HG02884 (cell line): Measurements from ENCODE around the gene USP20.

Experiments
- ATAC-seq: cut with Tn5 transposase; IDR thresholded peaks from one replicate; pipeline ENCODE4 v1.9.1; 2021; ENCODE audit warnings: mild to moderate bottlenecking, moderate library complexity; ENCODE audit not compliant: unreplicated experiment

Gene USP20

DNA sequence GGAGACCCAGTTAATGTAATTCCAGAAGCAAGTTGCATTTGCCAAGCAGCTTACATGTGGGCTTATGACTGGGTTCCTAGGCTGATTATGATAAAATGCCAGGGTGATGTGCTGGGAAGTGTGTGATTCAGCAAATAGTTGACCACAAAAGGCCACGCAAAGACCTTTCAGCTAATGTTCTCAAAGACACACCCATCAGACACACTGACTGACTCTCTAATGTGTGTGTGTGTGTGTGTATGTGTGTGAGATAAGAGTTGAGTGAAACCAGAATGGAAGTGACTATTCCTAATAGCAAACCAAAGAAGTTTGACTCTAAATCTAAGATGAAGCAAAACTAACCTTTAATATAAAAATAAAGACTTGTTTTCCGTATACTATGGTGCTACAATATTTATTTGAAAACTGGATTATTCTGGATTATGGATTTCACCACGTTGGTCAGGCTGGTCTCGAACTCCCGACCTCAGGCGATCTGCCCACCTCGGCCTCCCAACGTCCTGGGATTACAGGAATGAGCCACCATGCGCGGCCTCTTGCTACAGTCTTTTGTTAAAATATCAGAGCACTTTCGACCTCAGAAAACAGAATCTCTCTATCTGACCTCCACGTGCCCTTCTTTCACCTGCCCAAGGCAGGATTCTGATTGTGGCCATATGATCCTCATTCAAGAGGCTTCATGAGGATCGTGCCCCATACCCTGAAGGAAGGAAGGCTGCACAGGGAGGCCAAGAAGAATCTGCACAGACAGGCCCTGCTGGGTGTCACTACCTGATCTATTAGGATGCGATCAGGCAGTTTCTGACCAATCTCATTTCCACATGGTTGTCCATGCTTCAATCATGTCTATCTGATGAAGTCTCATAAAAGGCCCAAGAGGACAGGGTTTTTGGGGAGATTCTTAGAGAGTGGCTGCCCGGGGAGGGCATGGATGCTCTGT is 75.6 kb downstream of the USP20 start:
- no peak for ATAC-seq

DNA sequence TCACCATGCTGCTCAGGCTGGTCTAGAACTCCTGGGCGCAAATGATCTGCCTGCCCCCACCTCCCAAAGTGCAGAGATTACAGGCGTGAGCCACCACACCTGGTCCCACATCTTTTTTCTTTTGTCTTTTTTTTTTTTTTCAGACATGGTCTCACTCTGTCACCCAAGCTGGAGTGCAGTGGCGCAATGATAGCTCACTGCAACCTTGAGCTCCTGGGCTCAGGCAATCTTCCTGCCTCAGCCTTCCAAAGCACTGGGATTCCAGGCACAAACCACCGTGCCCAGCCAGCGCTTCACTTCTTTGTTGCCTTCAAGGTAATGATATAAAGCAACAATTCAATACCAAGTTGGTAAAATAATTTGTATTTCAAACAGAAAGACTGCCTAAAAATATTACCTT is 78.8 kb downstream of the USP20 start:
- ATAC-seq: no peak

DNA sequence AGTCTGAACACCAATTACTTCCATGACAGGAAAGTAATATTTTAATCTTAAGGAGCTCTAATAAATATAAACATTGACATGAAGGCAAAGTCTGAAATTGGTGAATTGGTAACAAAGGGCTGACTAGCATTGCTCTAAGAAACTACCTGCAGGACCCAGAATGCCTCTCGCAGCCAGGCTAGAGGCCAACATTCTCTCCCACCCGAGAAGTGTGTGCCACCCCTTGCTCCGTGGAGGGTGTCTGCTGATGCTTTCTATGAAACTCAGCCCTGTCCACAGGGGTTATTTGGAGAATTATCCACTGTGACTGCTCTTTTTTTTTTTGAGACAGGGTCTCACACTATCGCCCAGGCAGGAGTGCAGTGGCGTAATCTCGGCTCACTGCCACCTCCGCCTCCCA is 81.4 kb downstream of the USP20 start:
- ATAC-seq: no peak

DNA sequence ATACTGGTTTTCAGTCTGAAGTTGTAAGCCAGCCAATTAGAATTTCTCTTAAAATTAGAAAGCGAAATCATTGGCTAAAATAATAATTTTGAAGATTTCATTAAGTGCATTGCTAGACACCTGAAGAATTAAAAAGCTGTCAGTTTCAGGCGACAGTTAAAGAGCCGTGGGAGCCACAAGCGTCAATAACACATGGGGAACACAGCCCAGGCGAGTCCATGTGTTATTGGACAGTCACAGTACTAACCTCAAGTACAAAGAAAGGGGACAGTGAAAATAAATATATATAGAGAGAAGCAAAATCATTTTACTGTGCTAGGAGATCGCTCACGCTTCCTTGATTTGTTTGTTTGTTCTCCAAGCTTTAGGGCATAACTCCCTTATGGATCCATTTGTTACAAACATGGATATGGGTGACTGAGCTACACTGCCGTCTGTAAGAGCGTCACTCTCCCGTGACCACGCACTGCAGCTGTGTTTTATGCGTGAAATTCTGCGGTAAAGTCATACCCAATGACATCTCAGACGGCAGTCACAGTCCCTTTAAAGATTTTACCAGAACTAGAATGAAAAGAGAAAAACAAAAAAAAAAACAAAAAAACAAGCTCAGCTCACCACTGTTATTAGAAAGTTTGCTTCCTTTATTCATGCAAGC is 83.2 kb downstream of the USP20 start:
- no peak for ATAC-seq

DNA sequence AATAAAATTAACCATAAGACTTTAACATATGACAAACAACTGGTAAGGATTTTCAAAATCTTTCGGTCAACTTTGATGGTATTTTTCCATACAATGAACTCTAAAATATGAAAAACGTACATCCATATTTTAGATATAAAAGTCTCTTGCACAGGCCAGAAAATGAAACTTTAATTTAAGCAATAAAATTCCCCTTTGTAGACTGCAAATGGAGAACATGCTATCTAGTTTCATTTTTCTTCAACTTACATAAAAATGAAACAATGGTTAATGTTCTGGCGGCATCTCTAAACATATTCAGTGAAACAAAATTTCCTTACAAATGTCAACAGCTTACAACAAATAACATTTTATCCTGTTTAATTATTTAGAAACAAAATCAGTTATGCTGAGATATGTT is 84.0 kb downstream of the USP20 start:
- no peak for ATAC-seq

DNA sequence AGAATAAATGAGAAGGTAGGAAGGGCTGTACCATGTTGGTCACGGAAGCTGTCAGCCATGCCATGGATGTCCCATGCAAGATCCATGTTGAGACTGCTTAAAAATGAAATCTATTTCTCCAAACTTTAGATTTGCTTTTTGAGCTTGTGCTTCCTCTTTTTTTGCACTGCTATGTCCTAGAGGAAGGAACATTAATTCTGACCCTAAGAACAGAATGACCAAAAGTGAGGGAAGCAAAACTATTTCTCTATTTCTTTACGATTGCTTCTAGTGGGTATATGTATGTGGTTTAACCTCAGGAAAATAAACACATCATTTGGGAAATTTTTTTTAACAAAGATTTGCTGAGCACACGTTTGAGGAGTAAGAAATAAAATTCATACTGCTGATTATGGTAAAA is 84.6 kb downstream of the USP20 start:
- ATAC-seq: no peak

DNA sequence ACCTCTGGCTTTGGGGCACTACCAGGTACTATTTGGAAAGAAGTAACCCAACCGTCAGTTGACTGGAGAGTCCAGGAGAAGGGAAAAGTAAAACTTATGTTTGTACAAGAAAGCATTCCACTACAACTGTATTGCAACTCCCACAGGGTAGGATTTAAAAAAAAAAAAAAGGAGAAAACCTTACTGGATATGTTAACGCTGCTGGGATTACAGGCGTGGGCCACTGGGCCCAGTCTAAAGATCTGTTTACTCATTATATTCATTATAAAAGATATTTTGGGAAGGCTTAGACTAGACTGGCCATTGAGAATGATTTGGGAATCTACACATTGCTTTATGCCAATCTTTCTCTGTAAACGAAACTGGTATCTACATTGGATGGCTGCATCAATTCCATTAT is 86.6 kb downstream of the USP20 start:
- no peak for ATAC-seq

DNA sequence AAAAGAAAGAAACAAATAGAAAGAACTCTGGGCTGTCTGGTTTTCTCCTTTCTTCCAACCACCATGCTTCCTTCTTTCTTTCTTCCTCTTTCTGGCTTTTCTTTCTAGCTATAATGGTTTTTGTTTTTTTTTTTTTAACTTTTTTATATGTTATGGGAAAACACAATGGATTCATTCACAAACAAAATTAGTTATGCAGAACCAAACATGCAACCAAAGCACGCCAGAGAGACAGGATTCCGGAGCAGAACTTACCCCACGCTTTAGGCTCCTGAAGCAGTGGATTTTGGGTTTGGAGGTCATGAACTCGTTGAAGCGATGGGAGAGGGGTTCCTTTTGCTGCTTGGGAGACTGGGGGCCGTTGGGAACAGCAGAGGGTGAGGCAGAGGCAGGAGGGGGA is 88.3 kb downstream of the USP20 start:
- no peak for ATAC-seq

DNA sequence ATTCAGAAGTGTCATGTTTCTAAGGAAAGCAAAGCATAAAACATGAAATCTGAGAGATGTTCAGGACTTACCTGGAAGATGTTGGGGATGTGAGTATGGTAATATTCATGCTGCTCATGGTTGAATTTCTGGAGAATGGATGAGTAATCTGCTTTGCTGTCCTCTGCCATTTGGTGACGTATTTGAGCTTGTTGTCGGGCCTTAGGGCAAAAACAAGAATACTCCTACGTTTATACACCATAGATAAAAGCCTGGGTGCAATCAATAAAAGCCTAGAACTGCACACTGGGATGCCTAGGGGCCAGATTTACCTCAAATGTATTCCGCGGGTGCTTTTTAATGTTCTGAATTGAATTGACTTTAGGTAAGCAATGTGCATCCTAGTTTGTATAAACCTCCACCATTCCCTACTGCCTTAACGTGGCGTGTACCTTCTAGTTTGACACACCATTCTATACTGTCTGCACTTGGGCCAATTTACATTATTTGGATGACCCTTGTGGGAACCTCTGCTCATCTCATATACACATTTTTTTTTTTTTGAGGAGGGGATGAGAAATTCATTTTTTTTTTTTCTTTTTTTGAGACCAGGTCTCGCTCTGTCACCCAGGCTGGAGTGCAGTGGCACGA is 94.4 kb downstream of the USP20 start:
- no peak for ATAC-seq

DNA sequence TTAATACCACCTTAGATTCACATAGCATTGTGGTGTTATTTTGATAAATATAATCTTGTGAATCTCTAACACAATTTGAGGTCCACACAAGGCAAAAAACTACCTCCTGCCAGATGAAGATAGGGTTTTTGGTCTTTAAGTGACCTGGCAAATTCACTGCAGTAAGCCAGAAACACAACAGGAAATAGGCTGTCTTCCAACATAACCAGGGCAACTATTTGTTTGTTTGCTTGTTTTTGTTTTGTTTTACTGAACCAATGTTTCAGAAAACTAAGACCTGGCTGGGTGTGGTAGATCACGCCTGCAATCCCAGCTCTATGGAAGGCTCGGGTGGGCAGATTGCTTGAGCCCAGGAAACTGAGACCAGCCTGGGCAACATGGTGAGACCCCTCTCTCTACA is 95.5 kb downstream of the USP20 start:
- no peak for ATAC-seq
